H9 (cell line): ENCODE data around the gene TFB1M. TPM values are rescaled to one million over a fixed set of nuclear protein-coding genes. Genes with fewer than 3 reads are reported as not detected.

Experiments used
- DNase-seq: peaks from one replicate; pipeline ENCODE4 v3.0.0-alpha.2; 2017
- H2AFZ ChIP-seq: one replicate; pipeline ENCODE4 v1.6.1; 2013; ENCODE audit warnings: mild to moderate bottlenecking, low read length, control low read depth, moderate library complexity
- H2AK5ac ChIP-seq: 2 replicates; pipeline ENCODE4 v1.6.1; 2013; ENCODE audit warnings: low read length, control low read depth, mixed read lengths; ENCODE audit not compliant: insufficient read length
- H2BK120ac ChIP-seq: one replicate; pipeline ENCODE4 v1.6.1; 2013; ENCODE audit warnings: low read depth, mild to moderate bottlenecking, low read length, control low read depth, inconsistent platforms; ENCODE audit not compliant: poor library complexity, severe bottlenecking
- H2BK12ac ChIP-seq: 2 replicates; pipeline ENCODE4 v1.6.1; 2013; ENCODE audit warnings: low read length, control low read depth, mixed read lengths, low read depth; ENCODE audit not compliant: insufficient read length
- H2BK15ac ChIP-seq: 2 replicates; pipeline ENCODE4 v1.6.1; 2013; ENCODE audit warnings: low read depth, low read length, control low read depth
- H2BK20ac ChIP-seq: one replicate; pipeline ENCODE4 v1.6.1; 2013; ENCODE audit warnings: low read depth, mild to moderate bottlenecking, low read length, control low read depth, inconsistent platforms; ENCODE audit not compliant: poor library complexity, severe bottlenecking
- H2BK5ac ChIP-seq: 2 replicates; pipeline ENCODE4 v1.6.1; 2013; ENCODE audit warnings: low read length, control low read depth, mixed read lengths; ENCODE audit not compliant: insufficient read length
- H3K14ac ChIP-seq: 2 replicates; pipeline ENCODE4 v1.6.1; 2013; ENCODE audit warnings: low read length, control low read depth; ENCODE audit not compliant: insufficient read depth
- H3K18ac ChIP-seq: 2 replicates; pipeline ENCODE4 v1.6.1; 2013; ENCODE audit warnings: low read depth, mild to moderate bottlenecking, mixed read lengths, low read length, control low read depth; ENCODE audit not compliant: insufficient read length
- H3K23ac ChIP-seq: 2 replicates; pipeline ENCODE4 v1.6.1; 2013; ENCODE audit warnings: low read length, control low read depth, mixed read lengths, low read depth; ENCODE audit not compliant: insufficient read length
- H3K23me2 ChIP-seq: 2 replicates; pipeline ENCODE4 v1.6.1; 2013; ENCODE audit warnings: low read depth, mild to moderate bottlenecking, mixed read lengths, low read length, control low read depth; ENCODE audit not compliant: insufficient read length, poor library complexity, severe bottlenecking
- H3K27ac ChIP-seq: 2 replicates; pipeline ENCODE4 v1.5.1; 2013; ENCODE audit warnings: low read length, control low read depth, mixed read lengths, low read depth; ENCODE audit not compliant: insufficient read length
- H3K27me3 ChIP-seq: 2 replicates; pipeline ENCODE4 v1.6.1; 2013; ENCODE audit warnings: low read length, control low read depth, inconsistent platforms; ENCODE audit not compliant: insufficient read depth
- H3K4ac ChIP-seq: 2 replicates; pipeline ENCODE4 v1.6.1; 2013; ENCODE audit warnings: low read depth, mild to moderate bottlenecking, control low read depth, inconsistent platforms, low read length, moderate library complexity
- H3K4me1 ChIP-seq: 2 replicates; pipeline ENCODE4 v1.6.1; 2013; ENCODE audit warnings: low read length, control low read depth, inconsistent platforms; ENCODE audit not compliant: insufficient read depth
- H3K4me2 ChIP-seq: 2 replicates; pipeline ENCODE4 v1.6.1; 2013; ENCODE audit warnings: low read length, control low read depth, mixed read lengths; ENCODE audit not compliant: insufficient read length, insufficient read depth
- H3K56ac ChIP-seq: 2 replicates; pipeline ENCODE4 v1.6.1; 2013; ENCODE audit warnings: low read depth, mild to moderate bottlenecking, mixed read lengths, low read length, control low read depth; ENCODE audit not compliant: insufficient read length
- H3K79me1 ChIP-seq: 2 replicates; pipeline ENCODE4 v1.6.1; 2013; ENCODE audit warnings: low read depth, mild to moderate bottlenecking, moderate library complexity, low read length, control low read depth, inconsistent platforms; ENCODE audit not compliant: insufficient read depth, poor library complexity, severe bottlenecking
- H3K79me2 ChIP-seq: 2 replicates; pipeline ENCODE4 v1.6.1; 2013; ENCODE audit warnings: low read length, control low read depth, inconsistent platforms; ENCODE audit not compliant: insufficient read depth
- H3K9ac ChIP-seq: 2 replicates; pipeline ENCODE4 v1.6.1; 2013; ENCODE audit warnings: low read length, control low read depth, mixed read lengths; ENCODE audit not compliant: insufficient read length; ENCODE audit errors: extremely low read depth
- H3K9me3 ChIP-seq: one replicate; pipeline ENCODE4 v1.6.1; 2013; ENCODE audit warnings: low read depth, low read length, inconsistent platforms; ENCODE audit not compliant: control insufficient read depth
- H3T11ph ChIP-seq: one replicate; pipeline ENCODE4 v1.6.1; 2013; ENCODE audit warnings: mild to moderate bottlenecking, low read length, control low read depth, inconsistent platforms
- H4K20me1 ChIP-seq: one replicate; pipeline ENCODE4 v1.6.1; 2013; ENCODE audit not compliant: control insufficient read depth, insufficient read length, insufficient read depth
- H4K5ac ChIP-seq: 2 replicates; pipeline ENCODE4 v1.6.1; 2013; ENCODE audit warnings: low read depth, mild to moderate bottlenecking, mixed read lengths, low read length, control low read depth; ENCODE audit not compliant: insufficient read length
- H4K8ac ChIP-seq: replicated peaks from 2 replicates; pipeline ENCODE4 v1.6.1; 2013; ENCODE audit warnings: low read length, control low read depth, mixed read lengths, low read depth; ENCODE audit not compliant: insufficient read length
- H4K91ac ChIP-seq: 2 replicates; pipeline ENCODE4 v1.6.1; 2013; ENCODE audit warnings: low read depth, mild to moderate bottlenecking, moderate library complexity, mixed read lengths, low read length, control low read depth; ENCODE audit not compliant: insufficient read length
- H3K27ac Mint-ChIP-seq, 3 experiments: 2 replicates in 2 of 3; 3 replicates in 1 of 3; pipeline ENCODE4 v1.8.0; 2020 to 2021; ENCODE audit warnings: mixed read lengths in 3 of 3, mild to moderate bottlenecking in 1 of 3, moderate library complexity in 1 of 3
- H3K27me3 Mint-ChIP-seq: 2 replicates; pipeline ENCODE4 v1.8.0; 2021; ENCODE audit warnings: low read depth, mild to moderate bottlenecking, moderate library complexity, mixed read lengths
- H3K36me3 Mint-ChIP-seq, 3 experiments: 2 replicates in 2 of 3; 3 replicates in 1 of 3; pipeline ENCODE4 v1.8.0; 2020 to 2021; ENCODE audit warnings: low read depth in 3 of 3, mixed read lengths in 3 of 3; ENCODE audit not compliant: insufficient read depth in 1 of 3
- H3K4me1 Mint-ChIP-seq, 2 experiments: 2 replicates each; pipeline ENCODE4 v1.8.0; 2020; ENCODE audit warnings: mixed read lengths in 2 of 2
- H3K4me3 Mint-ChIP-seq, 2 experiments: 2 replicates in 1 of 2; 3 replicates in 1 of 2; pipeline ENCODE4 v1.8.0; 2020 to 2021; ENCODE audit warnings: mild to moderate bottlenecking in 2 of 2, mixed read lengths in 2 of 2, moderate library complexity in 1 of 2
- H3K9me3 Mint-ChIP-seq, 2 experiments: 2 replicates in 1 of 2; 3 replicates in 1 of 2; pipeline ENCODE4 v1.8.0; 2020; ENCODE audit warnings: mild to moderate bottlenecking in 2 of 2, mixed read lengths in 2 of 2, moderate library complexity in 1 of 2
- WGBS: extraction: QIAGEN DNeasy Blood & Tissue Kit; methylation state at CpG from one replicate; pipeline ENCODE4 v1.1.7; 2013; ENCODE audit warnings: missing lambda C conversion rate, low lambda C conversion rate, mixed read lengths; ENCODE audit not compliant: insufficient read length; ENCODE audit errors: extremely low coverage; 5-methylcytosine and 5-hydroxymethylcytosine counted together
- total RNA-seq: library from RNA; stranded (reverse); gene quantifications from 2 replicates; pipeline ENCODE4 v1.2.1, GENCODE V29; 2021
- TF ChIP-seq, protein P1 (sequence below): fragments of 200-600 bp; sonication (generic); conservative IDR thresholded peaks from 3 replicates; pipeline ENCODE4 v1.8.0; 2021; ENCODE audit warnings: antibody characterized with exemption, mild to moderate bottlenecking

Gene TFB1M
- total RNA-seq, 1 experiment from 2014 or later, result 28.6 TPM

DNA sequence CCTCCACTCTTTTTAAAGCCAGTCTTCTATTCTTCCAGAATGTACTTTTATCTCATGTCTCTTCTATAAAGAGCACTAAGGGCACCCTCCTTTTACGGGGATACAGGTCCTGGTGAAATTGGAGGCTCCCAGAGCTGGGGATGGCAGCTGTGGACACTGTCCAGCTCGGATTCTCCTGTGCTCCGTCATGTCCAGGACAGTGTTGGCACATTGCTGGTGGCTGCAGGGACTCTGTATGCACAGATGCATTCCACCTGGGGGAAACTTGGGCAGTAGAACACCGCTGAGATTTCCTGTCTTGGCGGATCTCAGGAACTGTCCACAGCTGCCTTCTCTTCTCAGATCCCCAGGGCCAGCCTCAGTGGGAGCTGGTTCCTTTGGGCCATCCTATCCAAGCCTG lies 107.1 kb downstream of the TFB1M start:
- Histone ChIP-seq H3K23ac (no peak overlapping the region), H3K27me3 (no peaks in the 10 kb centered on the region), H3K9me3 (no peaks in the 10 kb centered on the region), H2BK20ac (no peak overlapping the region), H2BK12ac (no peak overlapping the region), H2AK5ac (no peak overlapping the region), H3K14ac (no peak overlapping the region), H3K23me2 (no peaks in the 10 kb centered on the region), H3T11ph (no peak overlapping the region), H4K91ac (no peak overlapping the region), H3K4me2 (no peak overlapping the region), H3K56ac (no peak overlapping the region), H3K9ac (no peak overlapping the region), H4K8ac (no peak overlapping the region), H4K20me1 (no peaks in the 10 kb centered on the region), H4K5ac (no peak overlapping the region), H3K4me1 (no peaks in the 10 kb centered on the region), H2BK5ac (no peak overlapping the region), H2AFZ (no peak overlapping the region), H2BK120ac (no peak overlapping the region), H3K27ac (no peak overlapping the region), H3K4ac (no peak overlapping the region), H2BK15ac (no peak overlapping the region), H3K79me1 (no peaks in the 10 kb centered on the region), H3K18ac (no peak overlapping the region), H3K79me2 (no peaks in the 10 kb centered on the region)
- WGBS, result no CpG with 5 or more reads among the region's 5 CpGs
- H3K27ac Mint-ChIP-seq, result no peak overlapping the region
- peaks cover 9 to 19% of the 10 kb centered on the region in 2 experiments for H3K4me1 Mint-ChIP-seq
- no peak overlapping the region for H3K4me3 Mint-ChIP-seq
- TF ChIP-seq, protein P1, sequence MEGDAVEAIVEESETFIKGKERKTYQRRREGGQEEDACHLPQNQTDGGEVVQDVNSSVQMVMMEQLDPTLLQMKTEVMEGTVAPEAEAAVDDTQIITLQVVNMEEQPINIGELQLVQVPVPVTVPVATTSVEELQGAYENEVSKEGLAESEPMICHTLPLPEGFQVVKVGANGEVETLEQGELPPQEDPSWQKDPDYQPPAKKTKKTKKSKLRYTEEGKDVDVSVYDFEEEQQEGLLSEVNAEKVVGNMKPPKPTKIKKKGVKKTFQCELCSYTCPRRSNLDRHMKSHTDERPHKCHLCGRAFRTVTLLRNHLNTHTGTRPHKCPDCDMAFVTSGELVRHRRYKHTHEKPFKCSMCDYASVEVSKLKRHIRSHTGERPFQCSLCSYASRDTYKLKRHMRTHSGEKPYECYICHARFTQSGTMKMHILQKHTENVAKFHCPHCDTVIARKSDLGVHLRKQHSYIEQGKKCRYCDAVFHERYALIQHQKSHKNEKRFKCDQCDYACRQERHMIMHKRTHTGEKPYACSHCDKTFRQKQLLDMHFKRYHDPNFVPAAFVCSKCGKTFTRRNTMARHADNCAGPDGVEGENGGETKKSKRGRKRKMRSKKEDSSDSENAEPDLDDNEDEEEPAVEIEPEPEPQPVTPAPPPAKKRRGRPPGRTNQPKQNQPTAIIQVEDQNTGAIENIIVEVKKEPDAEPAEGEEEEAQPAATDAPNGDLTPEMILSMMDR, result no peak
- peaks cover 0 to 5% of the 10 kb centered on the region in 2 experiments; a peak in 3 of 5 replicates for H3K9me3 Mint-ChIP-seq
- peaks cover 13 to 19% (median 14%) of the 10 kb centered on the region in 3 experiments for H3K36me3 Mint-ChIP-seq
- no peak for DNase-seq
- no peaks in the 10 kb centered on the region for H3K27me3 Mint-ChIP-seq

Other genes with a start within 250 kb of the TFB1M start
- gene CLDN20, start 50.5 kb downstream of the TFB1M start, total RNA-seq, result not detected in 2 replicates
- not detected in 2 replicates for gene NOX3, start 141.4 kb upstream of the TFB1M start, total RNA-seq